GM19023 (cell line): ENCODE results near the gene C6orf136.

ENCODE experiments used
- ATAC-seq: cut with Tn5 transposase; IDR thresholded peaks from one replicate; pipeline ENCODE4 v1.9.1; 2021; ENCODE audit warnings: mild to moderate bottlenecking, moderate library complexity; ENCODE audit not compliant: unreplicated experiment

C6orf136 gene

DNA sequence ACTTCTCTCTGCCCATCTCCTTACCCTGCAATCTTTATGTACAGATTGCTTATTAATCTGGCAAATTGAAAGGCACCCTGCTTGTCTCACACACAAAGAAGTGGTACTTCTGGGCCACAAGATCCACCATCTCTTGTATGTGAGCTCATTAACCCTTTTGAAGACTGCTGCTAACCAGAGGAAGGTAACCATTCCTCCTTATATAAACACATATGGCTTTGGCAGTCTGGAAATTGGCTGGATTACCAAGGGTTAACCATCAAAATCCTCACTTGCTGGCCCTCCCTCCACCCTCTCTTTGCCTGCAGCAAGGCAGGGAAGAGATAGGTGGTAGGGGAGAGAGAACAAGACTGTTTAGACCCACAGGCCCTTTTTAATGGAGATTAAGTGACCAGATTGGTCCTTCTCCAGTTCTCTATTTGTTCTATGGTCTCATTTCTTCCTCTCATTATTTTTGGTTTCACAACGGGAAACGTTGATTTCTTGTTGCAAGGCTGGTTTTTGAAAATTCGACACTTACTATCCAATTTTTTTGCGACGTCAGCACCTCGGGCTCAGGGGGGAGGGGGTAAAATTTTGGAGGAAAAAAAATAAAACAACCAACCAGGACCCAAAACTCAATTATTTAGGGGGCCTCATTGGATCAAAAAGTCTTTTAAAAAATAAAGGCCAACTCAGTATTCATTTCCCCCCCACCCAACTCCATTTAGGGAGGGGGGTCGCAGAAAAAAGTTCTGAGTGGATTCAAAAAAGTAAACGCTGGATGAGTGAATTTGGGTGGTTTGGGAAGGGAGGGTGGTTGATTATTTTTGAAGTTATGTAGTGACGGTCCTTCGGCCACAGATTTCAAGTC is 30.7 kb upstream of the C6orf136 start:
- no peak for ATAC-seq

DNA sequence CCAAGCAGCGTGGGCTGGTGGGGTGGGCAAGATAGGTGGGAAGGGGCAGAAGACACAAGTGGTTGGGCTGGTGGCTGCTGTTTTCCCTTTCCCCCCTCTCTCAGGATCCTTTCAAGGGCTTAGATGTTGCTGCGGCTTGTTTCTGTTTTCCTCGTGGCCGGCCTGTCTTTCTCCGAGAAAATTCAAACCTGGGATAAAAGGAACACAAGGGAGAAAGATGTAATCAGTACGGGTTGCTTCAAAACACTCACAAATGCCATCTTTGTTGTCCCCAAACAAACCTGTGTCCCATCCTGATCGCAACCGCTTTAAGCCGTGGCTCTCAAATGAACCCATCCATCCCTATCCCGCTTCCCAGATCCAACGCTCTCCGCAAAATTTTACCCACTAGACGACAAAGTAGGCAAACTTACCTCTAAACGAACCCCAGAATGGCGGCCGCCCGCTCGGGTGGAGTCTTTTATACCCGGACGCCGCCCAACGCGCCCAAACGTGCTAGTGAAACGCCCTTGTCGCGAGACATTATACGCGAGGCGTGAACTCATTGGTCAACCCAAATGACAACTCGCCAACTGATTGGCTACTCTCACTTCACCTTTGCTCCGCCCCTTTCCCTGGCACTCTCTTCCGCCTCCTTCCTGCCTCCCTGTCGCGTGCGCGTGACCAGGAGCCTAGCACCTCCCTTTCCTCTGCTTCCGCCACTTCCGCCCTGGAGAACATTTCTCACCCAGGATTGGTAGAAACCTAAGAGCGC is 29.9 kb upstream of the C6orf136 start, which contains the start of gene PPP1R10:
Gene PPP1R10, minus strand, starts transcription at position 433 of the 754 bp plus-strand sequence. CDS start 7,299 bp downstream, outside the sequence.
- ATAC-seq: peak; percentile 78

DNA sequence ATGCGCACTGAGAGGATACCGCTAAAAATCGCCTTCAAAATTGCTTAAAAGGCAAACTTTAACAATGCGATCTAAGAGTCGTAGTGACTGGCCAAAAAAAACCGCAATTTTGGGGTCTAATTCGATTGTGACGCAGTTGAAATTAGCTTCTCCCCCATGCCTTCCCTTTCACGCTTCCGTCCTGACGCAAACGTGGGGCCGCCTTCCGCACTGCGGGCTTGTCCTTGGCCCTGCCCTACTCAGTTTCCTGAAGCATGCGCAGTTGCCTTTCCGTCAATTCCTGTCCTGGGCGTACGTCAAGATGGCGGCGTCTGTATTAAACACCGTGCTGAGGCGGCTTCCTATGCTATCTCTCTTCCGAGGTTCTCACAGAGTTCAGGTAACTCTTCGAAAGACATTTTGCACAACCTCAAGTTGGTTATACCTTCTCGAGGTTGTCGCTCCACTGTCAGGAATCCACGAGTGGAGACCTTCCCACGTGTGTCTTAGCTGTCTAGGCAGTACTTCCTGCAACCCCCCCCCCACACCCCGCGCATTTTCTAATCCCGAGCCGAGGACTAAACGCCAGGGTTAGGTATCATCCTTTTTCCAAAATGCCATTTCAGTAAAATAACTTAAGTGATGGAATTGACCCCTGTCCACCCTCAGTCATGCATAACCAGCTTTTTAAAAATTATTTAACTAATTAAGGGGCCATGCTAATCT is 29.2 kb upstream of the C6orf136 start, which contains the start of gene MRPS18B:
Gene MRPS18B, plus strand, starts transcription at position 276 of the 705 bp plus-strand sequence. Its CDS starts 26 bp downstream, at position 302.
- ATAC-seq: peak; percentile 79

DNA sequence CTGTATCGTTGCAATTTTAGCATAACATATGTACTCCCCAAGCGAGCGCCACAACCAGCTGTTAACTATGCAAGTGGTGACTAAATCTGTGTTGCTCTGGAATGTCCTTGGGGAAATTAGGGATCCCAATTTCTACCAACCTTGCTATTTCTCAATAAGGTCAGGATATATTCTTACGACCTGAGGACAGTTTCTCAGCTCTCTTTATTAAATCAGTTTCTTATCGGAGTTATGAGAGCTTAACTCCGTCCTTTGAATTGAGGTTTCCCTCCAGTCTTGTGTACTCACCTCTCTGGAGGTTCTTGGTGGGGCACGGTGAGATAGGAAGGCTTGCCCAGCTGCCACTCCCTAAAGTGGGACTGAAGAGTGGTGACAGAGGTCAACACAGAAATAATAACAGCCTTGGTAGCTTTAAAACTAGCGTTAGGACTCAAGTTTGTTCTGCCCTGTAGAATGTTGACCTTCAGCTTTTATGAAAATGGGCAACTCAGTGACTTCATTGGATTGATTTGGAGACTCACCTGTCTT is 28.6 kb upstream of the C6orf136 start:
- no peak for ATAC-seq

DNA sequence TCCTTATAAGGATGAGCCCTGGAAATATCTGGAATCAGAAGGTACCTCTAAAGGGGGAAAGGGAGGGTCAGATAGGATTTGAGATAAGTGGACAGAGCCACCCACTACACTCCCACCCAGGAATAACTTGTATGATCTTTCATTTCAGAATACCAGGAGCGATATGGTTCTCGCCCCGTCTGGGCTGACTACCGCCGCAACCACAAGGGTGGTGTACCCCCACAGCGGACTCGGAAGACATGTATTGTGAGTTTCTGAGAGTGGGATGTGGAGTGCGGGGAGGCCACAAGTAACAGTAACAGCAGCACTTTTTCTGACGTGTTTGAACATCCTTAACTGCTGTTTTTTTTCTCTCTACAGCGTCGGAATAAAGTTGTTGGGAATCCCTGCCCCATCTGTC is 27.4 kb upstream of the C6orf136 start:
- ATAC-seq: no peak

DNA sequence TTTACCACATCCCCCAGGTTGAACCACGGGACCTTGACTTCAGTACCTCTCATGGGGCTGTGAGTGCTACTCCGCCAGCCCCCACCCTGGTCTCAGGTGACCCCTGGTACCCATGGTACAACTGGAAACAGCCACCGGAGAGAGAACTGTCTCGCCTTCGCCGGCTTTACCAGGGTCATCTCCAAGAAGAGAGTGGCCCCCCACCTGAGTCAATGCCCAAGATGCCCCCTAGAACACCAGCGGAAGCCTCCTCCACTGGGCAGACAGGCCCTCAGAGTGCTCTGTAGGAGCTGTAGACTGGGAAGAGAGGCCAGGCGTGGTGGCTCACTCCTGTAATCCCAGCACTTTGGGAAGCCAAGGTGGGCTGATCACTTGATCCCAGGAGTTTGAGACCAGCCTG is 21.4 kb upstream of the C6orf136 start:
- ATAC-seq: no peak

DNA sequence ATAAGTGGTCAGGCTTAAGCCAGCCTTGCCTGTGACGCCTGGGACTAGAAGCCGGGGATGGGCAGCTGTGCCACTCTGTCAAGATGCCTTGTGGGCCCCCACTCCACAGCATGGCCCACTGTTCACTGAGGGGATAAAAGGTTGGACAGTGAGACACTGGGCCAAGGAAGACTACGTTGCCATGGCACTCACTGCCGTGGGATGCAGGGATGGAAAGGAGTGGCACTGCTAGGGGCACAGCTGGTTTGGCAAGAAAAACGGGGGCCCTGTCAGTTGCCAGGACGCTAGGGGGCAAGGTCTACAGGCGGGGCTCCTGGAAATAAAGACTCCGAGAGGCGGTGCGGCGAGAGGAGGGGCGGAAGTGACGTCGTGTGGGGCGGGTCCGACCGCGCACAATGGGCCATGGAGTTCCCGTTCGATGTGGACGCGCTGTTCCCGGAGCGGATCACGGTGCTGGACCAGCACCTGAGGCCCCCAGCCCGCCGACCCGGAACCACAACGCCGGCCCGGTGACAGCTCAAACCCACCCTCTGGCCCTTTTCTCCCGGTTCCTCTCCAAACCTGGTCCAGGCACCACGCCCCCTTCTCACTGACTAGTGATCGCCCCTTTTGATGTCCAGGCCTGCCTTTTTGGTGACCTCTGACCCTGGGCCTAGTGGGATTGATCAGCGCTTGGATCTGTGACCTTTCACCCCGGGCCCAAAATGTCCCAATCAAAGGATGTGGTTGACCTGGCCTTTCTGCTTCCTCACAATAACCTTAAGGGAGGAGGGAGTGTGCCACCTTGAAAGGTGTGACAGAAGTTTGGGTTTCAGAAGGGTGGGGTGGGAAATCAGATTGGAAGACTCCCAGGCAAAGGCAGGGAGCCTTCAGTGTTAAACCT is 20.2 kb upstream of the C6orf136 start, which contains the start of gene ATAT1:
Gene ATAT1, plus strand, starts transcription at position 391 of the 883 bp plus-strand sequence.
- ATAC-seq: peak; percentile 91

DNA sequence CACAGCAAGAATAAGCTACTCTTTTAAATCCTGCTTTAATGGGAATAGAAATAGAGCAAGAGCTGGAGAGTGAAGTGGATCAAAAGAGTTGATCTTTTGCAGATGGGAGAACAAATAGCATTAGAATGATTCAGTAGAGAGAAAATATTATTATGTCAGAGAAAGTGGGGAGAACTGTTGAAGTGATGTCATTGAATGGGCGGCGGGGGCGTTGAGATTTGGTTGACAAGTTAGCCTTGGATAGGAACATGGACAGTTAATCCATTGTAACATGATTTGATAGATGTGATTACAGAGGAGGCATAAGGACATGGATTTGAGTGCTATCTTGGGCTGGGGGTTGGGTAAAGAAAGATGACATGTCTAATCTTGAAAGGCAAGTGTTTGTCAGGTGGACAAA is 11.1 kb upstream of the C6orf136 start:
- no peak for ATAC-seq

DNA sequence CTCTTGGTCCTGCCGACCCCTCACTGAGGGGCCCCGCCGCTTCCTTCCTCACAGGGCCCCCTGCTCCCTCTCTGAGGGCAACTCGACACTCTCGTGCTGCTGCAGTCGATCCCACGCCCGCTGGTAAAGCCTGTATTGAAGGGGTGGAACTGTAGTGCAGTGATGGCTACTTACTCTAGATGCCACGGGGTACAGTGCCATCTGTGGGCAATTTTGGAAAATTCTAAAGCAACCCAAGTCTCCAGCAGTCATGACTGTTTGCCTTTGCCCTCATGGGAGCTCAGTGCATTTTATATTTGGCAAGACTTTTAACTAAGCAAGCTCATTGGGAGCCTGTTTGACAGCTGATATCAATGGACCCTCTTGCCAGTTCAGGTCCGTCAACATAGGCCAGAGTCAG is 6.5 kb upstream of the C6orf136 start:
- no peak for ATAC-seq

DNA sequence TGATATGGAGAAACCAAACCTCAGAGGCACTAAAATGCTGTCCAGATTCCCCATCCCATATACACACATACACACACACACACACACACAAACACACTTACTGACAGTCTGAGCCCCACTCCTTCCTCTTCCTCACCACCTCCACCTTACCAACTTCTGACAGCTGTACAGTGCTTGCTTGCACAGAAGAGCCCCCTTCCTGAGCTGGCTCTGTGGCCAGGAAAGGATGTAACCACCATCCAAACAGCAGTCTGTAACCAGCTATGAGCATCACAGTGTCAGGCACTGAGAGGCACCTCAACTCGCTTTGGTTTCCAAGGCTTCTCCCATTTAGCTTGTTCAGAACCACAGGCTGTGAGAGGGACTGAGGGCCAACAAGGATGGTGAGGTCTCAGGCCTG is 5.9 kb upstream of the C6orf136 start:
- ATAC-seq: no peak

DNA sequence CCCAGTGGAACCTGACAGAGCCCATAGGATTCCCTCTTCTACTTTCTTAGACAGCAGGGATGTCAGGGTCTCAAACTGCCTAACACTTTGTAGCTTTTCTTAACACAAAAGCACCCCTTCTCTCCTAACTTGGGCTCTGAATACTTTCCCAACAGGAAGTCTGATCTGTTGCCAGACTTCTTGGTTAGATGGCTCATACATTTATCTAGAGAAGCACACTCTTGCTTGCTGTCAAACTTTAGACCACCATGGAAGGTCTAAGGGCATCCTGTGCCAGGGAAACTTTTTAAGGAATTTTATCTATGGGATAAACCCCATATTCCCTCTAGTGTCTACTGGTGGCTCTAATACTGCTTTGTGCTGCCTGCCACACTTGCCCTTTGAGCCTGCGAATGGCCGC is 3.3 kb upstream of the C6orf136 start:
- ATAC-seq: no peak

DNA sequence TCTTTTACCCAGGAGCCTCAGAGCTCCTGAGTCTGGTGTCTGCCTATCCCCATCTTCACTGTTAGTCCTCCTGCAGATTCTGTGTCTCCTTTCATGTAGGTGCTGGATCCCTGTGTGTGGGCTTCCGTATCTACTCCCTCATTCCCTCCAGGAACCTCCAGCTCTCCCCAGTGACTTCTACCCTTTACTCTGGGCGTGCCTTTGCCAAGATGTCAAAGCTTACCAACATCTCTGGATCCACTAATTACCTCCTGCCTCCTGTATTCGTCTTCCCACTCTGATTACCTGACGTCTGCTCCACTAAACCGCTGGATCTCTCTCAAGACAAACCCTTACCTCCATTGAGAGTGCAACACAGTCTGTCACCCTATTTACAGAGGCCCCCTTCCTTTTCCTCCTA is 2.2 kb upstream of the C6orf136 start:
- ATAC-seq: no peak

DNA sequence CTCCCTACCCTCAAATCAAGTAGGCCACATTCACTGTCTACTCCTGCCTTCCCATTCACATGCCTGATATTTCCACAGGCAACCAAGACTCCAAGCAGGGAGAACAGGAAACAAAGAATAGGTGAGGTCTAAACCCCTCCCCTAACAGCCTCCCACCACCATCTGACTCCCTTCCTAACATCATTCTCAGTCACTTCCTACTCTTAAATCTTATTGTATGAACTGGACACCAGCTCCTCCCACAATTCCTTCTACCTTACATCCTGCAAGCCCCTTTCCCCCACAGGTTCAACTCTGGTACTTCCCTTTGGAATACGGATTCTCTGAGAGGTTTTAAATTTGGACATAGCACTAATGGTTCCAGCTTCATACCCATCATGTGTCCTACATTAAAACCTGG is 944 bp upstream of the C6orf136 start:
- ATAC-seq: no peak

DNA sequence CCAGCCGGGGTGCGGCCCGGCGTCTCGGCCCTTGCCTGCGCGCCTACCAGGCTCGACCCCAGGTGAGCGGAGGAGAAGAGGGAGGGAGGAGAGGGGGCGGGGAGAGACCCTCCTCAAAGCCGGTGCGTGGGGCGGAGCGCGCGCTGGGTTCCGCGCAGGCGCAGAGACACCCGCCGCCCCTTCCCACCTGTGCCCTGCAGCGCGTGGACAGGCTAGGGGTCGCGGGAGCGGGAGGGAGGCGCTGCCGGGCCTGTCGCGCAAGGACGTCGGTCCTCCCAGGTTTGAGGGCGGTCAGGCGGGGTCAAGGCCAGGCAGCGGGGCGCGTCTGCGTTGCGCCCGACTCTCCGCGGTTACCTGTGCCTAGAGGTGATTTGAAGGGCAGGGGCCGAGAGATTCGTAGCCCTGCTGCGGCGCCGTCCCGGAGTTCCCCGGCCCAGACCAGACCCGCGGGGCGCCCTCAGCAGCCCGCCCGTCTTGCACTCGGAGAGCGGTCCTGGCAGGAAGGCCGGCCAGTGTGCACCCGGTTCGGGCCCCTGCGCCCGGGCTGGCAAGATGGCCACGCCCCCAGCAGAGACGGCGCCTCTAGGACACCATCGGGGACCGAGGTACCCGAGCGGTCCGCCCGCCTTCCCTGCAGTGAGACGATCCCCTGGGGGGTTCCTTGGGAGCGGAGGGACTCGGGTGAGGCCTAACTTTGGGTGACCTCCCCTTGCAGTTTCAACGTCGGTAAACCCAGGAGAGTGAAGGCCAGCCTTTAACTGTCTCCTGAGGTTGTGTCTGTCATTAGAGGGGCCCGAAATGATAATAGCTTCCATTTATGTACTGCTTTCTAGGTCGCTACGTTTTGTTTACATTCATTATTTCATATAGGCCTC is 546 bp downstream of the C6orf136 start:
- peak; percentile 75 for ATAC-seq

DNA sequence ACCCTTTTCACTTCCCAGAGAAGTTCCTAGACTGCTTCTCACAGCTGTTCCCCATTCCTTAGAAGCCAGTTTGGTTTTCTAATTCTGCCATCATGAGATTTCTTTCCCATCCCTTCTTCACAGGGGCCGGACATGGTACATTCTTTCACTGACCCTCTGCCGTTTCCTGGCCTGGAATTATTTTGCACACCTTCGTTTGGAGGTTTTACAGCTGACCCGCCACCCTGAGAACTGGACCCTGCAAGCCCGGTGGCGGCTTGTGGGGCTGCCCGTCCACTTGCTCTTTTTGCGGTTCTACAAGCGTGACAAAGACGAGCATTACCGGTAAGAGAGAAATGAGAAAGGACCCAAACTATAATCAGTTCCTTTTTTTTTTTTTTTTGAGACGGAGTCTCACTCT is 4.2 kb downstream of the C6orf136 start:
- no peak for ATAC-seq

DNA sequence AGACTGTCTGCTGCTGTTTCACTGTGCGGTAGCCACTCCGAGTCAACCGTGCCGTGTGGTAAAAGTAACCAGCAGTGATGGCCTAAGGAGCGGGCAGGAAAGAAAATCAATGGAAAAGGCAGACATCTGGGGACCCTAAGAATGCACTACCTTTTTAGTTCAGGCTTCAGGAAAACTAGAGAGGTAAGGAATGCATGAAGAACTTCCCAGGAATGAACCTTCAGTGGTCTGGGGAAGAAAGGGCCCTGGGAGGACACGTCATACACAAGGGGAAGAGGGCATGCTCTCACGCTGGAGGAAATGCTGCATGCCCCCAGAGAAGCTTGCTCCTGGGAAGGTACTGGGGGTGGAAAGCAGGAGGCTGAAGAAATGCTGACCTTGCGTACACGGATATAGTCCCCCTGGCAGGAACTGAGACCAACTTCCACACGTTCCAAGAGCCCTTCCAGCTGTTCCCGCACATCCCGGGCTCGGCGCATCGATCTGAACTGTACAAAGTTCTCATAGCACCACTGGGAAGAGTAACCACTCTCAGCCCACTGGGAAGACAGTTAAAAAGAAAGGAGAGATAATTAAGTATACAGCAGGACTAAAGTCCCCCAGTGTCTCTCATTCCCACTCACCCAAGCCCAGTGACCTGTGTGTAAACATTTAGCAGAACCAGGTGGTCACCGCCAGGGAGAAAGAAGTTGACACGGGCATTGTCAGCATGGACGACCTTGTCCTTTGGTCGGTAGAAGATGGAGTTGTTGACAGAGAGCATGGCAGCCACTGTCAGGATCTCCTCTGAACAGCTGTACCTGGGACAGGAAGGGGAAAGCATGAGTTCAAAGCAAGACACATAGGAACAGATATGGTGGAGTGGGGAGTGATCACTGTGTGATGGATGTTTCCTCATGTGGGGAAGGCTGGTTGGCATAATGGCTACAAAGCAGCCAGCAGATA is 8.1 kb downstream of the C6orf136 start:
- no peak for ATAC-seq

DNA sequence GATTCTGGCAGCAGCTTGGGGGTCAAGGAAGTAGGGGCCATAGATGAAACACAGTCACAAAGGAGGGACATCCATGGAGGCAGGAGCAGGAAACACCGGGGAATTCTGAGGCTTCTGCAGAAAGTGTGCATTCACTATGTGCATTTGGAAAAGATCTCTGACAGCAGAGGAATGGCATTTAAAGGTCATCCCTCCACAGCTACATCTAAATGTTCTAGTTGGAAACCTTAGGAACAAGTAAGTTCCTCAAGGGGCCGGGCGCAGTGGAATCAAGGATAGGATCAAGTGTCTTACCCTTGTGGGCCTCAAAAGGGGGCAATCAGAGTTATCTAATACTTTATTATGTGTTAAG is 8.8 kb downstream of the C6orf136 start:
- no peak for ATAC-seq

DNA sequence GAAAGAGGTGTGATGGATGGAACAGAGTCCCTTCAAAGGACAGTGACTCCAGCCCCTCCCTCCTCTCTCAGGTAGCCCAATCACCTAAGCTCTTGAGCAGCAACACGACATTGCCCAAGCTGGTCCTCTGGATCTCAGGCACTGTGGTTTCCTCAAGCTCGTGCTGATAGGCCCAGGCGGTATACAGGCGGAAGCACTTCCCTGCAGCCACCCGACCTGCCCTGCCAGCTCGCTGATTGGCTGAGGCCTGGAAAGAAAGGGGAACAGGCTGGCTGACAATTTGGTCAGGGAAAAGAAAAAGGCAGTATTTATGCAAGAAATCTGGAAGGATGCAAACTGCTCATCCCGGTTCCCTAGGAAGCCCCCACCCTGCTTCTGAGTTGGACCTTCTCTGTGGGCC is 9.6 kb downstream of the C6orf136 start:
- ATAC-seq: no peak
